ENCODE measurements around the gene KIFC3. TPM values are rescaled to one million over a fixed set of nuclear protein-coding genes. Genes with fewer than 3 reads are reported as not detected.
"Not testable (repeated sequence)": the region's sequence is repeated elsewhere in the genome, so short reads cannot be mapped to it uniquely, and the experiment has no call there.

KIFC3 gene
- total RNA-seq, 6 donors from 2014 or later = 82.6 to 340 (median 110) TPM

- 43 to 55% methylated on average over 5 to 6 of the region's 6 CpGs for WGBS, 2 donors
- TF ChIP-seq, protein P1, sequence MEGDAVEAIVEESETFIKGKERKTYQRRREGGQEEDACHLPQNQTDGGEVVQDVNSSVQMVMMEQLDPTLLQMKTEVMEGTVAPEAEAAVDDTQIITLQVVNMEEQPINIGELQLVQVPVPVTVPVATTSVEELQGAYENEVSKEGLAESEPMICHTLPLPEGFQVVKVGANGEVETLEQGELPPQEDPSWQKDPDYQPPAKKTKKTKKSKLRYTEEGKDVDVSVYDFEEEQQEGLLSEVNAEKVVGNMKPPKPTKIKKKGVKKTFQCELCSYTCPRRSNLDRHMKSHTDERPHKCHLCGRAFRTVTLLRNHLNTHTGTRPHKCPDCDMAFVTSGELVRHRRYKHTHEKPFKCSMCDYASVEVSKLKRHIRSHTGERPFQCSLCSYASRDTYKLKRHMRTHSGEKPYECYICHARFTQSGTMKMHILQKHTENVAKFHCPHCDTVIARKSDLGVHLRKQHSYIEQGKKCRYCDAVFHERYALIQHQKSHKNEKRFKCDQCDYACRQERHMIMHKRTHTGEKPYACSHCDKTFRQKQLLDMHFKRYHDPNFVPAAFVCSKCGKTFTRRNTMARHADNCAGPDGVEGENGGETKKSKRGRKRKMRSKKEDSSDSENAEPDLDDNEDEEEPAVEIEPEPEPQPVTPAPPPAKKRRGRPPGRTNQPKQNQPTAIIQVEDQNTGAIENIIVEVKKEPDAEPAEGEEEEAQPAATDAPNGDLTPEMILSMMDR (IDR thresholded peaks at IDR 0.05) = no peak
- TF ChIP-seq POLR2A (IDR thresholded peaks at IDR 0.05) (no peak), POLR2AphosphoS5 (IDR thresholded peaks at IDR 0.05) (no peak), EP300 (IDR thresholded peaks at IDR 0.05) (no peak)
- peak overlapping the region; percentile 89 to 95 (median 93) for H3K27ac ChIP-seq
- peaks cover 0 to 30% (median 7%) of the 10 kb centered on the region in 4 donors for H3K36me3 ChIP-seq
- DNase-seq (no peak), ATAC-seq (ENCODE audit: low FRiP score in 2 of 2) (no peak)
- H3K27me3 ChIP-seq = no peaks in the 10 kb centered on the region
- H3K4me1 ChIP-seq = peaks cover 49 to 71% (median 57%) of the 10 kb centered on the region in 4 donors
- peak overlapping the region in 2 of 4 donors; percentile 44 to 80 for H3K4me3 ChIP-seq
- H3K9me3 ChIP-seq = no peaks in the 10 kb centered on the region
Measured at GRCh38 chr16:57798953-57799599, 3.2 kb downstream of the KIFC3 start.

DNA sequence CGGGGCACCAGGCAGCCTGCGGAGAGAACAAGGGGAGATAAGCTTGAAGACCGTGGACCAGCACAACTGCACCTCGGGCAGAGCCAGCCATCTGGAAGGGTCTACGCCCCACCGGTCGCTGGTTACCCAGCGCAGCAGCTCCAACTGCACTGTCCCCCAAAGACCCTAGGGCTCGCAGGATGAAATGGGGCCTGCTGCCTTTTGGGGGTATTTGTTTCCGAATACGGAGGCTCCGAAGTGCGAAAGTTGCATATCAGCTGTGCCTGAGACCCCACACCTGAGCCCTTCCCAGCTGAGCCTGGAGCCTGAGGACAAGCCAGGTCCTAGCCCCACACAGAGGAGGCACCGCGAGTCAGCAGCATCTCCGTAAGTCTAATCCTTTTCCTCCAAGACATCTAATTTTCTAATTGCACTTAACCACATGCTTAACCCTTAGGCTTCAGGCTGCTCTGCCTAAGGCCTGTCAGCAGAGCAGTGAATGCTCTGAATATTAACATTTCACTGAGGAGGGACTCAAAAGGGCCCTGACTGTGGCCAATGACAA lies 4.0 kb downstream of the KIFC3 start:
- H3K4me1 ChIP-seq = peaks cover 42 to 64% (median 52%) of the 10 kb centered on the region in 4 donors

GRCh38 chr16:57797526-57798266 lies 4.6 kb downstream of the KIFC3 start:
- ATAC-seq (ENCODE audit: low FRiP score in 2 of 2) (peak; percentile 38 to 86), DNase-seq (peak; percentile 83 to 92)
- Histone ChIP-seq H3K4me1 (peaks cover 36 to 58% (median 46%) of the 10 kb centered on the region in 4 donors), H3K27me3 (no peaks in the 10 kb centered on the region), H3K36me3 (peaks cover 0 to 44% (median 7%) of the 10 kb centered on the region in 4 donors), H3K4me3 (peak overlapping the region in 3 of 4 donors; percentile 28 to 80 (median 44)), H3K27ac (peak overlapping the region; percentile 89 to 95 (median 93)), H3K9me3 (no peaks in the 10 kb centered on the region)
- peak in 3 of 4 donors; percentile 23 to 59 (median 47) for TF ChIP-seq POLR2A (IDR thresholded peaks at IDR 0.05)
- TF ChIP-seq POLR2AphosphoS5 (IDR thresholded peaks at IDR 0.05) = peak in 1 of 2 donors; percentile 33
- no peak for TF ChIP-seq EP300 (IDR thresholded peaks at IDR 0.05)
- WGBS, 2 donors = 73 to 75% methylated on average over 12 to 38 of the region's 42 CpGs

More for the DNA sequence above, 4.0 kb downstream of the KIFC3 start:
- Histone ChIP-seq H3K27me3 (no peaks in the 10 kb centered on the region), H3K36me3 (peaks cover 0 to 37% (median 7%) of the 10 kb centered on the region in 4 donors), H3K27ac (peak overlapping the region; percentile 89 to 95 (median 93)), H3K9me3 (no peaks in the 10 kb centered on the region), H3K4me3 (peak overlapping the region in 3 of 4 donors; percentile 28 to 80 (median 44))
- TF ChIP-seq EP300 (IDR thresholded peaks at IDR 0.05) = no peak
- TF ChIP-seq, protein P1 (IDR thresholded peaks at IDR 0.05) = no peak
- no peak for TF ChIP-seq POLR2AphosphoS5 (IDR thresholded peaks at IDR 0.05)
- TF ChIP-seq POLR2A (IDR thresholded peaks at IDR 0.05) = no peak
- 60 to 76% methylated on average over 7 to 15 of the region's 16 CpGs for WGBS, 2 donors
- ATAC-seq (ENCODE audit: low FRiP score in 2 of 2) (no peak), DNase-seq (no peak)

GRCh38 chr16:57797216-57797525 lies 5.1 kb downstream of the KIFC3 start:
- DNase-seq (no peak), ATAC-seq (ENCODE audit: low FRiP score in 2 of 2) (no peak)
- Histone ChIP-seq H3K36me3 (peaks cover 0 to 49% (median 7%) of the 10 kb centered on the region in 4 donors), H3K9me3 (no peaks in the 10 kb centered on the region), H3K27ac (peak overlapping the region; percentile 89 to 95 (median 93)), H3K4me1 (peaks cover 34 to 54% (median 44%) of the 10 kb centered on the region in 4 donors), H3K27me3 (no peaks in the 10 kb centered on the region), H3K4me3 (peak overlapping the region in 3 of 4 donors; percentile 28 to 80 (median 44))
- WGBS, 2 donors = 85 to 87% methylated on average over 3 to 13 of the region's 13 CpGs
- TF ChIP-seq, protein P1 (IDR thresholded peaks at IDR 0.05) = no peak
- no peak for TF ChIP-seq POLR2AphosphoS5 (IDR thresholded peaks at IDR 0.05)
- no peak for TF ChIP-seq POLR2A (IDR thresholded peaks at IDR 0.05)
- TF ChIP-seq EP300 (IDR thresholded peaks at IDR 0.05) = no peak

GRCh38 chr16:57796014-57796413 lies 6.3 kb downstream of the KIFC3 start:
- peaks cover 0 to 61% (median 9%) of the 10 kb centered on the region in 4 donors for H3K36me3 ChIP-seq
- H3K27me3 ChIP-seq; DNase-seq; ATAC-seq (ENCODE audit: low FRiP score in 2 of 2); H3K4me3 ChIP-seq; H3K9me3 ChIP-seq: not testable (repeated sequence)
- H3K27ac ChIP-seq = peak overlapping the region; percentile 16 to 93 (median 62)
- 77 to 89% methylated on average over 5 of the region's 5 CpGs for WGBS, 2 donors
- H3K4me1 ChIP-seq = peaks cover 31 to 46% (median 38%) of the 10 kb centered on the region in 4 donors
